HG03521 (cell line): ENCODE data around the gene IFNA10.
"Not testable (repeated sequence)": the region's sequence is repeated elsewhere in the genome, so short reads cannot be mapped to it uniquely, and the experiment has no call there.

ENCODE experiments used
- ATAC-seq: cut with Tn5 transposase; IDR thresholded peaks from one replicate; pipeline ENCODE4 v1.9.1; 2021; ENCODE audit warnings: mild to moderate bottlenecking, moderate library complexity; ENCODE audit not compliant: unreplicated experiment

IFNA10 gene

GRCh38 chr9:21194867-21195776 lies 11.8 kb downstream of the IFNA10 start:
- peak; percentile 92 for ATAC-seq

DNA sequence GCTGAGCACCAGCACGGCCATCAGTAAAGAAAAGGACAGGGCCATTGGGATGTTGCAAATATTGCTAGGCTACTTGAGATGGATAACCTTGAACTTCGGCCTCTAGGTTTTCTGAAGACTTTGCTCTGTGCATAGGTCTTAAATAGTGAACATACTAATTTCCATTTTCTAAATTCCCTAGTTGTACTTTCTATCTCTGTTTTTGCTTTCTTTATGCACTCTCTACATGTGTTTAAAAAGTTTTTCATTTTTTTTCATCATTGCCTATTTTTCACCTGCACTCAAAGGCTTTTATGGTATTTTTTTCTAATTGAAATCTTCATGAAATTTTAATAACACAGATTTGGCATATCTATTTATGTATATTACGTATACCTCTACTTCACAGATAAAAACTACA lies 19.5 kb downstream of the IFNA10 start, which contains the start of gene IFNA4:
Gene IFNA4 (minus strand): TSS at position 101 of the 400 bp plus-strand sequence. CDS start 56 bp downstream, at position 45.
- not testable (repeated sequence) for ATAC-seq

GRCh38 chr9:21182810-21183736 lies 23.9 kb downstream of the IFNA10 start:
- ATAC-seq = peak; percentile 80

GRCh38 chr9:21174671-21175070 lies 32.3 kb downstream of the IFNA10 start:
- no peak for ATAC-seq

DNA sequence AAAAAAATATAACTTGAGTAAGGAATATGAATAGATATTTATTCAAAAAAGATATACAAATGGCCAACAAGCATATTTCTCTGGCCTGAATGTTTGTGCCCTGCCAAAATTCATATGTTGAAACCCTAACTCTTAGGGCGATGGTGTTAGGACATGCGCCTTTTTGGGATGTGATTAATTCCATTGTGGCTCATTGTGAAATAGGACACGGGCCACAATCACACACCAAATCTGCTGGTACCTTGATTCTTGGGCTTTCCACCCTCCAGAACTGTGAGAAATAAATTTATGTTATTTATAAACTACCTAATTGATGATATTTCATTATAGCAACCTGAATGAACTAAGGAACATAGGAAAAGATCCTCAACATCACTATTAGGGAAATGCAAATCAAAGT lies 34.8 kb downstream of the IFNA10 start:
- ATAC-seq = no peak

DNA sequence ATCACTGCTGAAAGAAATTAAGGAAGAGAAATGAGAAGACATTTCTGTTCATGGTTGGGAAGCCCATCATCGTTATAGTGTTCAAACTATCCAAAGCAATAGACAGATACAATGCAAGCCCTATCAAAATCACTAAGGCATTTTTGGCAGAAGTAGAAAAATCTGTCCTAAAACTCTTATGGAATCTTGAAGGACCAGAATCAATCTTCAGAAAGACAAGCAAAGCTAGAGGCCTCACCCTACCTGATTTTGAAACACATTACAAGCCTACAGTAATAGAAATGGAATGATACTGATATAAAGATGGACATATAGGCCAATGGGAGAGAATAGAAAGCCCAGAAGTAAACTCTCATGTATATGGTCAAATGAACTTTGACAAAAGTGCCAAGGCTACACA lies 35.6 kb downstream of the IFNA10 start:
- no peak for ATAC-seq

DNA sequence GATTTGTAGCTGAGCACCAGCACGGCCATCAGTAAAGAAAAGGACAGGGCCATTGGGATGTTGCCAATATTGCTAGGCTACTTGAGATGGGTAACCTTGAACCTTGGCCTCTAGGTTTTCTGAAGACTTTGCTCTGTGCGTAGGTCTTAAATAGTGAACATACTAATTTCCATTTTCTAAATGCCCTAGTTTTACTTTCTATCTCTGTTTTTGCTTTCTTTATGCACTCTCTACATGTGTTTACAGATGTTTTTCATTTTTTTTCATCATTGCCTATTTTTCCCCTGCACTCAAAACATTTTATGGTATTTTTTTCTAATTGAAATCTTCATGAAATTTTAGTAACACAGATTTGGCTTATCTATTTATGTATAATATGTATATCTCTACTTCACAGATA lies 40.4 kb downstream of the IFNA10 start, which contains the start of gene IFNA21:
Gene IFNA21 (minus strand): TSS at position 101 of the 400 bp plus-strand sequence. CDS start 48 bp downstream, at position 53.
- ATAC-seq = not testable (repeated sequence)

GRCh38 chr9:21165516-21165915 lies 41.4 kb downstream of the IFNA10 start:
- no peak for ATAC-seq

DNA sequence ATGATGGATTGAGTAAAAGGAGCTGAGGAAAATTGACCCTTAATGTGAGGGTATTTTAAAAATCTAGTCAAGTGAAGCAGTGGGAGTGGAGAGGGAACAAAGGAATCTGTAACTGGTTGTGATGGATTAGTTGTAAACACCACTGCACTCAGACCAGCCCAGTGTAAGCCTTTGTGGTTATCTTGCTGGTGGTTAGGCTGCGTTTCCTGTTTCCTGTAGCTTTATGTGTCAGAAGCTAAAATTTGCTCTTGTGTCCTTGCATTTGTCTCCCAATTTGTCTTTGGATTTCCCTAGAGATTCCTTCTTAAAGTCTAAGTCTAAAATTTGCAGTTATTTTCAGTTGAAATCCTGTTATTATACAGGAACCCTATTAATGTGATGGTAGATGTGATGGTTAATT lies 46.8 kb downstream of the IFNA10 start:
- peak; percentile 85 for ATAC-seq
